ENCODE data around the gene PPAN.

GRCh38 chr19:10122045-10122444, 15.9 kb downstream of the PPAN start:
- TF ChIP-seq, protein P1, sequence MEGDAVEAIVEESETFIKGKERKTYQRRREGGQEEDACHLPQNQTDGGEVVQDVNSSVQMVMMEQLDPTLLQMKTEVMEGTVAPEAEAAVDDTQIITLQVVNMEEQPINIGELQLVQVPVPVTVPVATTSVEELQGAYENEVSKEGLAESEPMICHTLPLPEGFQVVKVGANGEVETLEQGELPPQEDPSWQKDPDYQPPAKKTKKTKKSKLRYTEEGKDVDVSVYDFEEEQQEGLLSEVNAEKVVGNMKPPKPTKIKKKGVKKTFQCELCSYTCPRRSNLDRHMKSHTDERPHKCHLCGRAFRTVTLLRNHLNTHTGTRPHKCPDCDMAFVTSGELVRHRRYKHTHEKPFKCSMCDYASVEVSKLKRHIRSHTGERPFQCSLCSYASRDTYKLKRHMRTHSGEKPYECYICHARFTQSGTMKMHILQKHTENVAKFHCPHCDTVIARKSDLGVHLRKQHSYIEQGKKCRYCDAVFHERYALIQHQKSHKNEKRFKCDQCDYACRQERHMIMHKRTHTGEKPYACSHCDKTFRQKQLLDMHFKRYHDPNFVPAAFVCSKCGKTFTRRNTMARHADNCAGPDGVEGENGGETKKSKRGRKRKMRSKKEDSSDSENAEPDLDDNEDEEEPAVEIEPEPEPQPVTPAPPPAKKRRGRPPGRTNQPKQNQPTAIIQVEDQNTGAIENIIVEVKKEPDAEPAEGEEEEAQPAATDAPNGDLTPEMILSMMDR (IDR thresholded peaks at IDR 0.05; ENCODE audit: low read depth, low read length), result no peak
- no peak for TF ChIP-seq EZH2phosphoT487 (IDR thresholded peaks at IDR 0.05; ENCODE audit: low read depth)

Measured in OCI-LY3 (cell line).